ENCODE results near the gene SRC.

SRC gene

GRCh38 chr20:37416848-37417616 is 71.1 kb downstream of the SRC start:
- no peak for DNase-seq

GRCh38 chr20:37417617-37418467 is 71.9 kb downstream of the SRC start:
- no peak for DNase-seq

GRCh38 chr20:37418591-37419109 is 72.7 kb downstream of the SRC start:
- DNase-seq, result no peak

- no peak for DNase-seq
Measured at GRCh38 chr20:37419307-37419706, 73.4 kb downstream of the SRC start.

GRCh38 chr20:37419774-37420542 is 74.0 kb downstream of the SRC start:
- DNase-seq, result no peak

- DNase-seq, result no peak
Measured at GRCh38 chr20:37420610-37421009, 74.7 kb downstream of the SRC start.

GRCh38 chr20:37421060-37421905 is 75.3 kb downstream of the SRC start:
- no peak for DNase-seq

- DNase-seq, result no peak
Measured at GRCh38 chr20:37421988-37422387, 76.0 kb downstream of the SRC start.

GRCh38 chr20:37422791-37423286 is 76.9 kb downstream of the SRC start:
- no peak for DNase-seq

- no peak for DNase-seq
Measured at GRCh38 chr20:37423545-37423944, 77.6 kb downstream of the SRC start.

- DNase-seq, result no peak
Measured at GRCh38 chr20:37424062-37424851, 78.3 kb downstream of the SRC start.

GRCh38 chr20:37425103-37425625 is 79.2 kb downstream of the SRC start:
- DNase-seq, result no peak

GRCh38 chr20:37426106-37426505 is 80.2 kb downstream of the SRC start:
- DNase-seq, result no peak

- DNase-seq, result no peak
Measured at GRCh38 chr20:37426978-37427377, 81.0 kb downstream of the SRC start.

GRCh38 chr20:37430044-37430443 is 84.1 kb downstream of the SRC start:
- no peak for DNase-seq

- no peak for DNase-seq
Measured at GRCh38 chr20:37430778-37431460, 85.0 kb downstream of the SRC start.

GRCh38 chr20:37431786-37432185 is 85.8 kb downstream of the SRC start:
- DNase-seq, result no peak

- no peak for DNase-seq
Measured at GRCh38 chr20:37432606-37433005, 86.7 kb downstream of the SRC start.

- no peak for DNase-seq
Measured at GRCh38 chr20:37435607-37436006, 89.7 kb downstream of the SRC start.

- no peak for DNase-seq
Measured at GRCh38 chr20:37436527-37437186, 90.7 kb downstream of the SRC start.
